SK-N-DZ (cell line): ENCODE results near the gene FGD5.

Source experiments
- DNase-seq: peaks from one replicate; pipeline ENCODE4 v3.0.0-alpha.2; 2015; ENCODE audit warnings: low spot score

FGD5 gene

DNA sequence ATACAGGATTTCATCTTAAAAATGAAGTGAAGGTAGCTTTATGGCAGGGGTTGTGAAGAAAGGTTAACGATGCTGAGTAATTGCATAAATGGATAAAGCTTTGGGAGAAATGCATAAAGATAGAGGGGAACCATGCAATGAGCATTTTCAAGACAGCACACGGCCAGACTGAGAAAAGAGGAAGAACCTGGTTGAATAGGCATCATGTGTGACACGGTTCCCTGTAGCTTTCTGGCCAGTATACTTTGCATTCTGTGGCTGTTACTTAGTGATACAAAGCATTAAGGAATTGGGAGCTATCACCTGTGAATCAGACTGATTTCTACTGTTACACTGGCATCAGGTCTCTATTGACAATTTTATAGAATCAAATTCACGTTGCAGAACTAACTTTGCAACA, 161.9 kb downstream of the FGD5 start:
- no peak for DNase-seq
